Measurements from ENCODE around the gene SELENOO.

The SELENOO gene

DNA sequence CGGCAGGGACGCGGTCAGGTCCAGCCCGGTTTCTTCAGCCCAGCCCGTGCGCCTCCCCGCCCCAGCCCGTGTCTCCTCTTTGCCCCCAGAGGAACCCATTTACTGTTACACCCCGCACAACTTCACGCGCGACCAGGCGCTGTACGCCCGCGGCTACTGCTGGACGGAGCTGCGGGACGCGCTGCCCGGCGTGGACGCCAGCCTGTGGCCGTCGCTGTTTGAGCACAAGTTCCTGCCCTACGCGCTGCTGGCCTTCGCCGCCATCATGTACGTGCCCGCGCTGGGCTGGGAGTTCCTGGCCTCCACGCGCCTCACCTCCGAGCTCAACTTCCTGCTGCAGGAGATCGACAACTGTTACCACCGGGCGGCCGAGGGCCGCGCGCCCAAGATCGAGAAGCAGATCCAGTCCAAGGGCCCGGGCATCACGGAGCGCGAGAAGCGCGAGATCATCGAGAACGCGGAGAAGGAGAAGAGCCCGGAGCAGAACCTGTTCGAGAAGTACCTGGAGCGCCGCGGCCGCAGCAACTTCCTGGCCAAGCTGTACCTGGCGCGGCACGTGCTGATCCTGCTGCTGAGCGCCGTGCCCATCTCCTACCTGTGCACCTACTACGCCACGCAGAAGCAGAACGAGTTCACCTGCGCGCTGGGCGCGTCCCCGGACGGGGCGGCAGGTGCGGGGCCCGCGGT is 23.8 kb upstream of the SELENOO start:
- TF ChIP-seq, protein P1, sequence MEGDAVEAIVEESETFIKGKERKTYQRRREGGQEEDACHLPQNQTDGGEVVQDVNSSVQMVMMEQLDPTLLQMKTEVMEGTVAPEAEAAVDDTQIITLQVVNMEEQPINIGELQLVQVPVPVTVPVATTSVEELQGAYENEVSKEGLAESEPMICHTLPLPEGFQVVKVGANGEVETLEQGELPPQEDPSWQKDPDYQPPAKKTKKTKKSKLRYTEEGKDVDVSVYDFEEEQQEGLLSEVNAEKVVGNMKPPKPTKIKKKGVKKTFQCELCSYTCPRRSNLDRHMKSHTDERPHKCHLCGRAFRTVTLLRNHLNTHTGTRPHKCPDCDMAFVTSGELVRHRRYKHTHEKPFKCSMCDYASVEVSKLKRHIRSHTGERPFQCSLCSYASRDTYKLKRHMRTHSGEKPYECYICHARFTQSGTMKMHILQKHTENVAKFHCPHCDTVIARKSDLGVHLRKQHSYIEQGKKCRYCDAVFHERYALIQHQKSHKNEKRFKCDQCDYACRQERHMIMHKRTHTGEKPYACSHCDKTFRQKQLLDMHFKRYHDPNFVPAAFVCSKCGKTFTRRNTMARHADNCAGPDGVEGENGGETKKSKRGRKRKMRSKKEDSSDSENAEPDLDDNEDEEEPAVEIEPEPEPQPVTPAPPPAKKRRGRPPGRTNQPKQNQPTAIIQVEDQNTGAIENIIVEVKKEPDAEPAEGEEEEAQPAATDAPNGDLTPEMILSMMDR (IDR thresholded peaks at IDR 0.05), result no peak
- Histone ChIP-seq H3K27ac (no peak overlapping the region), H3K27me3 (ENCODE audit: control insufficient read depth, insufficient read depth, low read length) (no peaks in the 10 kb centered on the region), H3K9ac (no peak overlapping the region), H3K79me2 (no peaks in the 10 kb centered on the region), H3K4me3 (ENCODE audit: low read depth, low read length) (no peak overlapping the region), H3K4me1 (no peaks in the 10 kb centered on the region), H2AFZ (no peak overlapping the region), H3K36me3 (ENCODE audit: control insufficient read depth, insufficient read depth, low read length) (no peaks in the 10 kb centered on the region), H3K9me3 (ENCODE audit: control insufficient read depth, low read length) (no peaks in the 10 kb centered on the region), H3K4me2 (ENCODE audit: low read length) (no peak overlapping the region)

DNA sequence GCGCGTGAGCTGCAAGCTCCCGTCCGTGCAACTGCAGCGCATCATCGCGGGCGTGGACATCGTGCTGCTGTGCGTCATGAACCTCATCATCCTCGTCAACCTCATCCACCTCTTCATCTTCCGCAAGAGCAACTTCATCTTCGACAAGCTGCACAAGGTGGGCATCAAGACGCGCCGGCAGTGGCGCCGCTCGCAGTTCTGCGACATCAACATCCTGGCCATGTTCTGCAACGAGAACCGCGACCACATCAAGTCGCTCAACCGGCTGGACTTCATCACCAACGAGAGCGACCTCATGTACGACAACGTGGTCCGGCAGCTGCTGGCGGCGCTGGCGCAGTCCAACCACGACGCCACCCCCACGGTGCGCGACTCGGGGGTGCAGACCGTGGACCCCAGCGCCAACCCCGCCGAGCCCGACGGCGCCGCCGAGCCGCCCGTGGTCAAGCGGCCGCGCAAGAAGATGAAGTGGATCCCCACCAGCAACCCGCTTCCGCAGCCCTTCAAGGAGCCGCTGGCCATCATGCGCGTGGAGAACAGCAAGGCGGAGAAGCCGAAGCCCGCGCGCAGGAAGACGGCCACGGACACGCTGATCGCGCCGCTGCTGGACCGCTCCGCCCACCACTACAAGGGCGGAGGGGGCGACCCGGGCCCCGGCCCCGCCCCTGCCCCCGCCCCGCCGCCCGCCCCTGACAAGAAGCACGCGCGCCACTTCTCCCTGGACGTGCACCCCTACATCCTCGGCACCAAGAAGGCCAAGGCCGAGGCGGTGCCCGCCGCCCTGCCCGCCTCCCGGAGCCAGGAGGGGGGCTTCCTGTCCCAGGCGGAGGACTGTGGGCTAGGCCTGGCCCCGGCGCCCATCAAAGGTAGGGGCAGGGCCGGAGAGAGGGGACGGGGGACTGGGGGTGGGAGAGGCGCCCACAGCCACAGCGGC is 23.0 kb upstream of the SELENOO start:
- Histone ChIP-seq H2AFZ (no peak overlapping the region), H3K27me3 (ENCODE audit: control insufficient read depth, insufficient read depth, low read length) (no peaks in the 10 kb centered on the region), H3K4me2 (ENCODE audit: low read length) (no peak overlapping the region), H3K4me1 (no peaks in the 10 kb centered on the region), H3K4me3 (ENCODE audit: low read depth, low read length) (no peak overlapping the region), H3K79me2 (no peaks in the 10 kb centered on the region), H3K9me3 (ENCODE audit: control insufficient read depth, low read length) (no peaks in the 10 kb centered on the region), H3K36me3 (ENCODE audit: control insufficient read depth, insufficient read depth, low read length) (no peaks in the 10 kb centered on the region), H3K27ac (no peak overlapping the region), H3K9ac (no peak overlapping the region)
- TF ChIP-seq, protein P1 (IDR thresholded peaks at IDR 0.05), result no peak

DNA sequence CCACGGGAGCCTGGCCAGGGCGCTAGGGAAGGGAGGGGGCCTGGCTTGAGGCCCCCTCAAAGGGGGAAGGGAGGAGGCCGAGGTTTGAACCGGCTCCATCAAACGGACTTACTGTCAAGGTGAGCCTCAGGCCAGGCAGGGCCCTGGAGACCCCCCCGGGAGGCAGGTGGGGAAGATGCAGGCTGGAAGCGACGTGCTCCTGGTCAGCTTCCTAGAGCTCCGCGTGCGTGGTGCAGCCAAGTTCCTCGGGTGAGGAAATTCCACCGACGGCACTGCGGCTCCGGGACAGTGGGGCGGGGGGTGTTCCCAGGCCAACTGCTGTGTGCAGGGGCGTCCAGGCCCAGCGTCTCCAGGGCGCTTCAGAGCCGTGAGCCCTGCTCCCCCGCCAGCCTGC is 22.3 kb upstream of the SELENOO start:
- Histone ChIP-seq H3K27ac (no peak overlapping the region), H3K79me2 (no peaks in the 10 kb centered on the region), H3K4me3 (ENCODE audit: low read depth, low read length) (no peak overlapping the region), H3K4me1 (no peaks in the 10 kb centered on the region), H2AFZ (no peak overlapping the region), H3K9ac (no peak overlapping the region), H3K36me3 (ENCODE audit: control insufficient read depth, insufficient read depth, low read length) (no peaks in the 10 kb centered on the region), H3K4me2 (ENCODE audit: low read length) (no peak overlapping the region), H3K9me3 (ENCODE audit: control insufficient read depth, low read length) (no peaks in the 10 kb centered on the region), H3K27me3 (ENCODE audit: control insufficient read depth, insufficient read depth, low read length) (no peaks in the 10 kb centered on the region)
- TF ChIP-seq, protein P1 (IDR thresholded peaks at IDR 0.05), result no peak

DNA sequence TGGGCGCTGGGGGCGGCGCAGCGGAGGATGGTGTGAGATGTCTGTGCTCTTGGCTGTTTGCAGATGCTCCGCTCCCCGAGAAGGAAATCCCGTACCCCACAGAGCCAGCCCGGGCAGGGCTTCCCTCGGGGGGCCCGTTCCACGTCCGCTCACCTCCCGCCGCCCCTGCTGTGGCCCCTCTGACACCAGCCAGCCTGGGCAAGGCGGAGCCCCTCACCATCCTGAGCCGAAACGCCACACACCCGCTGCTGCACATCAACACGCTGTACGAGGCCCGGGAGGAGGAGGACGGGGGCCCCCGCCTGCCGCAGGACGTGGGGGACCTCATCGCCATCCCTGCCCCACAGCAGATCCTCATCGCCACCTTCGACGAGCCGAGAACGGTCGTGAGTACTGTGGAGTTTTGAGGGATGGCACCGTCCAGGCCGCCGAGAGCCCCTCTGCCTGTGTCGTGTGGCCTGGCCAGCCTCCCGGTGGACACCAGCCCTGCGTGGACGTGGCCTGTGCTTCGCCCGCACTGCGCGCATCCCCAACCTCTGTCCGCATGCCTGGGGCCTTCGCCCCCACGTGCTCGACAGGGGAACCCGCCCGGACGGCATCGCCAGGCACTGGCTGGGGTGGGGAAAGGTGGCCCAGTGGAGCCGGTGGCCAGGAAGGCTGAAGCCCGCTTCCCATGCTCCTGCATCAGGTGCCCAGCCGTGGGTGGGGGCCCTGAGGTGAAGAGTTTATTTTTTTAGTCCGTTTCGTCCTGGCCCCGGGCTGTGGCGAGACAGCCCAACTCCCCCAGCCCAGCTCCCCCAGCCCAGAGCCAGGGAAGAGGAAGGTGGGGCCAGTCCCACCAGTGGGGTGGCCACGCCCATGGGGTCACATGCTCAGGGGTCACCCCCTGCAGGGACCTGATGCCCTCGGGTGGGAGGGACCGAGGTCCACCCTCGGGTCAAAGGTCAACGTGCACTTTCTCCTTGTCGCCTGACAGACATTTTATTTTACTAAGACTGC is 21.6 kb upstream of the SELENOO start:
- Histone ChIP-seq H3K27me3 (ENCODE audit: control insufficient read depth, insufficient read depth, low read length) (no peaks in the 10 kb centered on the region), H3K4me2 (ENCODE audit: low read length) (no peak overlapping the region), H3K79me2 (no peaks in the 10 kb centered on the region), H2AFZ (no peak overlapping the region), H3K9ac (no peak overlapping the region), H3K9me3 (ENCODE audit: control insufficient read depth, low read length) (no peaks in the 10 kb centered on the region), H3K4me1 (no peaks in the 10 kb centered on the region), H3K27ac (no peak overlapping the region), H3K36me3 (ENCODE audit: control insufficient read depth, insufficient read depth, low read length) (no peaks in the 10 kb centered on the region), H3K4me3 (ENCODE audit: low read depth, low read length) (no peak overlapping the region)
- TF ChIP-seq, protein P1 (IDR thresholded peaks at IDR 0.05), result no peak

All from parathyroid adenoma (tissue), 2 donors.